Ovary (tissue), 9 donors: ENCODE data around the gene PCNA. TPM values are rescaled to one million over a fixed set of nuclear protein-coding genes. Genes with fewer than 3 reads are reported as not detected.

ENCODE experiments used
- DNase-seq, 5 donors: peaks; one replicate each; pipeline ENCODE4 v3.0.0-alpha.2; 2019 to 2020
- H3K27ac ChIP-seq, 2 donors: fragments of 200-600 bp; one replicate each; pipeline versions ENCODE4 v1.5.1 to v1.8.0; 2019 to 2022
- H3K27me3 ChIP-seq: fragments of 200-600 bp; one replicate; pipeline ENCODE4 v1.8.0; 2022
- H3K36me3 ChIP-seq: fragments of 200-600 bp; sonication (generic); one replicate; pipeline ENCODE4 v1.5.1; 2019
- H3K4me1 ChIP-seq: one replicate; pipeline ENCODE4 v1.8.1; 2013; ENCODE audit warnings: mild to moderate bottlenecking, moderate library complexity; ENCODE audit not compliant: insufficient read depth
- H3K4me3 ChIP-seq: fragments of 200-600 bp; sonication (generic); one replicate; pipeline ENCODE4 v1.5.1; 2017
- H3K9me3 ChIP-seq, 2 donors: fragments of 200-600 bp in 1 of 2; sonication (generic) in 1 of 2; one replicate each; pipeline versions ENCODE4 v1.5.1 to v1.8.1; 2013 to 2019; ENCODE audit warnings: mild to moderate bottlenecking in 1 of 2, moderate library complexity in 1 of 2
- CTCF ChIP-seq, 3 donors: fragments of 450-650 bp in 2 of 3; fragments of 200-600 bp in 1 of 3; IDR thresholded peaks; one replicate each; pipeline versions ENCODE4 v1.5.1 to v1.8.0; 2016 to 2022; ENCODE audit warnings: antibody characterized with exemption in 3 of 3, mild to moderate bottlenecking in 1 of 3
- EP300 ChIP-seq: sonication (generic); formaldehyde crosslinking; IDR thresholded peaks from one replicate; pipeline ENCODE4 v1.6.1; 2017; ENCODE audit warnings: antibody characterized with exemption
- POLR2A ChIP-seq: fragments of 450-650 bp; IDR thresholded peaks from one replicate; pipeline ENCODE4 v1.6.1; 2017; ENCODE audit warnings: antibody characterized with exemption, mild to moderate bottlenecking, moderate library complexity
- WGBS, 3 donors: extraction: QIAGEN DNeasy Blood & Tissue Kit in 1 of 3; methylation state at CpG; one replicate each; pipeline versions ENCODE4 v1.1.5 to v1.1.7; 2013 to 2017; 5-methylcytosine and 5-hydroxymethylcytosine counted together
- intact Hi-C, 4 donors: fragments of 100-400 bp; cut with DNase I; formaldehyde crosslinking; loops; one replicate each; pipeline versions ENCODE4 v1.11.0 to v1.15.1; 2022 to 2023
- polyA plus RNA-seq, 2 donors: library from polyadenylated mRNA; stranded (reverse); fragments of 200-250 nt in 1 of 2; fragments of 350-450 nt in 1 of 2; fragmentation: Illumina TruSeq in 1 of 2; extraction: RNeasy Lipid Tissue Mini Kit (QIAGEN cat#74804) in 1 of 2; gene quantifications; one replicate each; pipeline ENCODE4 v1.2.3, GENCODE V29; 2013 to 2014
- total RNA-seq, 7 donors: library from RNA; depleted of rRNA in 2 of 7; stranded (reverse); fragments of >200 nt in 2 of 7; fragmentation: NEBNext Ultra II Directional in 3 of 7; extraction: Animal tissue kit (Norgen Biotek cat#: 25700) in 3 of 7; gene quantifications; one replicate each; pipeline versions ENCODE4 v1.1.0 to v1.2.4, GENCODE V29; 2016 to 2023
- donor health status: DM: no; HTN: no; CAD: no; lungs with moderate emphysema.
- donor health status: DM: no; HTN: no; CAD: no.
- donor health status: Bipolar disorder and iron deficiency.
- donor health status: DM: yes; HTN: yes; CAD: no.
- donor health status: DM: no; HTN: no; CAD: no.
- donor health status: DM: yes; HTN: yes; CAD: no.

Gene PCNA
- total and polyA plus RNA-seq, 9 donors, result 34.1 to 50.0 (median 42.1) TPM

- no peaks in the 10 kb centered on the region for H3K36me3 ChIP-seq
- TF ChIP-seq CTCF (IDR thresholded peaks at IDR 0.05) (no peak), EP300 (no peak), POLR2A (no peak)
- no peak overlapping the region for H3K27ac ChIP-seq
- H3K4me1 ChIP-seq, result no peaks in the 10 kb centered on the region
- no peaks in the 10 kb centered on the region for H3K9me3 ChIP-seq
- no peak overlapping the region for H3K4me3 ChIP-seq
- 84% methylated on average over 3 of the region's 3 CpGs for WGBS, 3 donors
- no peak for DNase-seq
- intact Hi-C loops, result loop anchor here in 1 of 4 donors (5.0 kb wide), 1 partner anchor 138 kb away; no protein-coding TSS in a partner anchor
- H3K27me3 ChIP-seq, result no peaks in the 10 kb centered on the region
Observed at GRCh38 chr20:5095454-5095853, 24.3 kb downstream of the PCNA start.

- 70 to 84% (median 81%) methylated on average over 4 of the region's 4 CpGs for WGBS, 3 donors
- DNase-seq, result no peak
- no peak overlapping the region for H3K4me3 ChIP-seq
- no peaks in the 10 kb centered on the region for H3K9me3 ChIP-seq
- no peaks in the 10 kb centered on the region for H3K36me3 ChIP-seq
- no peaks in the 10 kb centered on the region for H3K4me1 ChIP-seq
- no peaks in the 10 kb centered on the region for H3K27me3 ChIP-seq
- H3K27ac ChIP-seq, result no peak overlapping the region
- intact Hi-C loops, result no loop called here
- TF ChIP-seq EP300 (no peak), CTCF (IDR thresholded peaks at IDR 0.05) (no peak), POLR2A (no peak)
Observed at GRCh38 chr20:5092765-5093339, 26.9 kb downstream of the PCNA start.

GRCh38 chr20:5091902-5092301, 27.9 kb downstream of the PCNA start:
- DNase-seq, result no peak
- intact Hi-C loops, result no loop called here

GRCh38 chr20:5090191-5090590, 29.6 kb downstream of the PCNA start:
- no peaks in the 10 kb centered on the region for H3K27me3 ChIP-seq
- H3K4me1 ChIP-seq, result no peaks in the 10 kb centered on the region
- H3K36me3 ChIP-seq, result no peaks in the 10 kb centered on the region
- intact Hi-C loops, result no loop called here
- DNase-seq, result no peak
- 66 to 83% (median 75%) methylated on average over 4 of the region's 4 CpGs for WGBS, 3 donors
- H3K9me3 ChIP-seq, result no peaks in the 10 kb centered on the region
- TF ChIP-seq EP300 (no peak), POLR2A (no peak), CTCF (IDR thresholded peaks at IDR 0.05) (no peak)
- no peak overlapping the region for H3K4me3 ChIP-seq
- no peak overlapping the region for H3K27ac ChIP-seq

More at GRCh38 chr20:5091902-5092301, 27.9 kb downstream of the PCNA start:
- Histone ChIP-seq H3K27me3 (no peaks in the 10 kb centered on the region), H3K27ac (no peak overlapping the region), H3K36me3 (no peaks in the 10 kb centered on the region), H3K4me3 (no peak overlapping the region), H3K4me1 (no peaks in the 10 kb centered on the region), H3K9me3 (no peaks in the 10 kb centered on the region)
- WGBS, 3 donors, result 82 to 91% (median 90%) methylated on average over 6 of the region's 6 CpGs
- TF ChIP-seq POLR2A (no peak), EP300 (no peak), CTCF (IDR thresholded peaks at IDR 0.05) (no peak)
